ENCODE data around the gene CHRFAM7A.
"Not testable (repeated sequence)": the region's sequence is repeated elsewhere in the genome, so short reads cannot be mapped to it uniquely, and the experiment has no call there.

The CHRFAM7A gene

DNA sequence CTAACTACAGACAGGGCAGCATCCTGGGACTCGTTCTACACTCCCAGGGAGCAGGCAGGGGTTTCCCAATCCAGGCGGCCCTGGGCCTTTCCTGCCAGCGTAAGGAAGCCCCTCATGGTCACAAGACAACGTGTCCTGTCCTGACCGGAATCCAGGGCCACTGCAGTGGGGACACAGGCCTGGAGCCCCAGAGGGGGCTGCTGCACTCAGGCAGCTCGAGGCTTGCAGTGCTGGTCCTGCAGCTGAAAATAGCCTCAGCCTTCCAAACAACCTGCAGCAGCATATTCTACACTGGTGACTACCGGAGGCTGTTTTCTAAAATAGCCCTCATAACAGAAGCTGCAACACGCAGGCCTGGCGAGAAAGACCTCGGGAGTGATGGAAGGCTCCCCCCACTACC lies 18.5 kb downstream of the CHRFAM7A start:
- H3K4me3 ChIP-seq (ENCODE audit: low read depth in 1 of 2, low read length in 2 of 2); H3K4me1 ChIP-seq (ENCODE audit: insufficient read depth, low read length); H3K36me3 ChIP-seq (ENCODE audit: insufficient read depth, low read length); H3K9me3 ChIP-seq (ENCODE audit: low read length); H3K27ac ChIP-seq (ENCODE audit: low read depth, low read length); H3K9ac ChIP-seq (ENCODE audit: low read length); H3K27me3 ChIP-seq (ENCODE audit: control insufficient read depth in 1 of 2, insufficient read depth in 2 of 2, low read length in 2 of 2): not testable (repeated sequence)

DNA sequence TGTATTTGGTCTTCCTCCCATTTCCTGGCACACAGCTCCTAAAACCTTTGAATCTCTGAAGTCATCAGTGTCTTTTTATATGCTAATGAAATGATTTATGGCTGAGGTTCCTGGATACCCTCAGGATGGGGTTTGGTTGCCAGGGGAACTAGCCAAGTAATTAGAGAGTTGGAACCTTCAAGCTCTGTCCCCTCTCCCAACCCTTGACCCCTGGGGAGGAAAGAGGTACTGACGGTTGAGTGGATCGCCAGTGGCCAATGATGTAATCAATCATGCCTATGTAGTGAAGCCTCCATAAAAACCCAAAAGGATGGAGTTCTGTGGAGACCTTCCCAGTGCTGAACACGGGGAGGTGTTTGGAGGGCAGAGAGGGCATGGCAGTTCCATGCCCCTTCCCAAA lies 25.1 kb downstream of the CHRFAM7A start:
- not testable (repeated sequence) for H3K27ac ChIP-seq (ENCODE audit: low read depth, low read length)

DNA sequence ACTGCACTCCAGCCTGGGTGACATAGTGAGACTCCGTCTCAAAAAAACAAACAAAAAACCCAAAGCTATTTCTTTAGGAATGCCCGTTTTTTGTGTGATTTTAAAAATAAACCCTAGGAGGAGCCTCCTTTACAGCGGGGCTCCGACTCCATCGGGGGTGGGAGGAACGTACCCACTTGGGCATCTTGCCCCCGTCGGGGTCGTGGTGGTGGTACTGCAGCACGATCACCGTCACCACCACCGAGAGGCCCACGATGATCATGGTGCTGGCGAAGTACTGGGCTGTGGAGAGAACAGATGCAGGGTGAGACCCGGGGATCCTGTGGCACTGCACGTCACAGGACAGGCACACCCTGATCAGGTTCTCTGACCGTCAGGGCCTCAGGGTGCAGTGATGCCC lies 26.1 kb downstream of the CHRFAM7A start:
- H3K9ac ChIP-seq (ENCODE audit: low read length); H3K27me3 ChIP-seq (ENCODE audit: control insufficient read depth in 1 of 2, insufficient read depth in 2 of 2, low read length in 2 of 2); H3K36me3 ChIP-seq (ENCODE audit: insufficient read depth, low read length); H3K4me1 ChIP-seq (ENCODE audit: insufficient read depth, low read length); H3K27ac ChIP-seq (ENCODE audit: low read depth, low read length); H3K9me3 ChIP-seq (ENCODE audit: low read length); H3K4me3 ChIP-seq (ENCODE audit: low read depth in 1 of 2, low read length in 2 of 2): not testable (repeated sequence)

More for the DNA sequence above, 25.1 kb downstream of the CHRFAM7A start:
- not testable (repeated sequence) for H3K36me3 ChIP-seq (ENCODE audit: insufficient read depth, low read length); H3K4me3 ChIP-seq (ENCODE audit: low read depth in 1 of 2, low read length in 2 of 2); H3K4me1 ChIP-seq (ENCODE audit: insufficient read depth, low read length); H3K9ac ChIP-seq (ENCODE audit: low read length); H3K27me3 ChIP-seq (ENCODE audit: control insufficient read depth in 1 of 2, insufficient read depth in 2 of 2, low read length in 2 of 2); H3K9me3 ChIP-seq (ENCODE audit: low read length)

DNA sequence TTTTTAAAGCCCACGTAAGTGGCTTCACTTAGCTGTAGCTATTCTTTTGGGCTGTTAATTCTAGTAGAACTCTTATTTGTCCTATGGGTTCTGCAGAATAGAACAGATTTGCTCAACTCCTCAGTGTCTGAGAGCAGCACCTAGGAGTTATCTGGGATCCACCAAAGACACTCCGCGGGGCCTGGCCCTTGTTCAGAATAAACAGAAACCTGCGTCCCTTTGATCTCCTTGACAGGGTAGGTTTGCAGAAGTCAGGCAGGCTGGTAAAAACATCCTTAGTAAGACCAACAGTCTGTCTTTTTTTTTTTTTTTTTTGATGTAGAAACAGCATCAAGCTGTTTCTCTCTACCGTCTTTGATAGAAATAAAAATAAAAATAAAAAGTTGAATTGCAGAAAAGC lies 31.9 kb downstream of the CHRFAM7A start:
- H3K4me3 ChIP-seq (ENCODE audit: low read depth in 1 of 2, low read length in 2 of 2); H3K27ac ChIP-seq (ENCODE audit: low read depth, low read length); H3K9me3 ChIP-seq (ENCODE audit: low read length); H3K36me3 ChIP-seq (ENCODE audit: insufficient read depth, low read length); H3K27me3 ChIP-seq (ENCODE audit: control insufficient read depth in 1 of 2, insufficient read depth in 2 of 2, low read length in 2 of 2); H3K4me1 ChIP-seq (ENCODE audit: insufficient read depth, low read length); H3K9ac ChIP-seq (ENCODE audit: low read length): not testable (repeated sequence)

DNA sequence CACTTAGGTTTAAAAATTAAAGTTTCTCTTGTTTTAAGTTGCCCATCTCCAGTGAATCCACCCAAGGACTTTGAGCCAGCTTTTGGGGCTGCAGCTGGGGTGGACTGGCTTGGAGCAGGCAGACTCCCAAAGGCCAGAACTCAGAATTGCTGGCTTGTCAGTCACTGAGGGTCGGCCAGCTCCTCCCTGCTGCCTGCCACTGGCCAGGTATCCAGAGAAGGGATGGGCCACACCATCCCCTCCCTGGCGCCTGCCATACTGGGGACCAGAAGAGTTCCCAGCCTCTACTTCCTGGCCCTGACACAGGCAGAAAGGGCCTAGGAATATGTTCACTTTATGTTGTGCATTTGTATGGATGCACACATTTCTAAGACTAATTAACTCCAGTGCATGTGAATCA lies 32.4 kb downstream of the CHRFAM7A start:
- H3K9me3 ChIP-seq (ENCODE audit: low read length); H3K4me3 ChIP-seq (ENCODE audit: low read depth in 1 of 2, low read length in 2 of 2); H3K27ac ChIP-seq (ENCODE audit: low read depth, low read length): not testable (repeated sequence)

DNA sequence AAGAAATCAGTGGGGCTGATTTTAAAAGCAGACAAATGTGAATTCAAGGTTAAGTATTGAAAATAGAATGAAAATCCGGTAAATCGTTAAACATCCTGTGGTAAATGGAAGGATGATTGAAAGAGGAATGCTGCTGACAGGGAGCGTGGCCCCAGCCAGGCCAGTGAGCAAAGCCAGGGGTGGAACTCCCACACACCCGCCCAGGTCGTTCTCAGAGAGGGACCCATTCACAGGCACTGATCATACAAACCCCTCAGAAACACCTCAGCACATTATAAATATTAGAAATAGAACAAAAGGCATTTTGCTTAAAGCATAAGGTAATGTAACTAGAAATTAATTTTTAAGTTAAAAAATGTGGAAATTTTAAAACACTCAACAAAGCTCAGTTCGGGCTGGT lies 38.3 kb downstream of the CHRFAM7A start:
- not testable (repeated sequence) for H3K4me3 ChIP-seq (ENCODE audit: low read depth in 1 of 2, low read length in 2 of 2); H3K27me3 ChIP-seq (ENCODE audit: control insufficient read depth in 1 of 2, insufficient read depth in 2 of 2, low read length in 2 of 2); H3K9me3 ChIP-seq (ENCODE audit: low read length); H3K9ac ChIP-seq (ENCODE audit: low read length); H3K4me1 ChIP-seq (ENCODE audit: insufficient read depth, low read length); H3K36me3 ChIP-seq (ENCODE audit: insufficient read depth, low read length); H3K27ac ChIP-seq (ENCODE audit: low read depth, low read length)

More for the DNA sequence above, 32.4 kb downstream of the CHRFAM7A start:
- H3K27me3 ChIP-seq (ENCODE audit: control insufficient read depth in 1 of 2, insufficient read depth in 2 of 2, low read length in 2 of 2); H3K36me3 ChIP-seq (ENCODE audit: insufficient read depth, low read length); H3K4me1 ChIP-seq (ENCODE audit: insufficient read depth, low read length); H3K9ac ChIP-seq (ENCODE audit: low read length): not testable (repeated sequence)

DNA sequence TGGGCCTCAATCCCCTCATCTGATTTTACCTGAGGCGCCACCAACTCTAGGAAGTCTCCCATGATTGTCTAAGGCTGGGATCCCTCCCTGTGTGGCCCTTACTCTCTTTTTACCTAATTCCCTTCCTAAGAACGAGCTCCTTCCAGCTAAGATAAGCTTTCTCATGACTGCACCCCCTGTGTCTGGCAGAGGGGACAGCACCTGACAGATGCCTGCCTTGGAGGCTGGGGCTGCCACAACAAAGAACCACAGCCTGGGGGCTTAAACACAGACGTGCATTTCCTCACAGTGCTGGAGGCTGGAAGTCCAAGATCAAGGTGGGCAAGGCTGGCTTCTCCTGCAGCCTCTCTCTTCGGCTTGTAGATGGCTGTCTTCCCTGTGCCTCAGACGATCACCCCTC lies 43.5 kb downstream of the CHRFAM7A start:
- not testable (repeated sequence) for H3K36me3 ChIP-seq (ENCODE audit: insufficient read depth, low read length); H3K9ac ChIP-seq (ENCODE audit: low read length); H3K27ac ChIP-seq (ENCODE audit: low read depth, low read length); H3K27me3 ChIP-seq (ENCODE audit: control insufficient read depth in 1 of 2, insufficient read depth in 2 of 2, low read length in 2 of 2); H3K4me3 ChIP-seq (ENCODE audit: low read depth in 1 of 2, low read length in 2 of 2); H3K9me3 ChIP-seq (ENCODE audit: low read length); H3K4me1 ChIP-seq (ENCODE audit: insufficient read depth, low read length)

DNA sequence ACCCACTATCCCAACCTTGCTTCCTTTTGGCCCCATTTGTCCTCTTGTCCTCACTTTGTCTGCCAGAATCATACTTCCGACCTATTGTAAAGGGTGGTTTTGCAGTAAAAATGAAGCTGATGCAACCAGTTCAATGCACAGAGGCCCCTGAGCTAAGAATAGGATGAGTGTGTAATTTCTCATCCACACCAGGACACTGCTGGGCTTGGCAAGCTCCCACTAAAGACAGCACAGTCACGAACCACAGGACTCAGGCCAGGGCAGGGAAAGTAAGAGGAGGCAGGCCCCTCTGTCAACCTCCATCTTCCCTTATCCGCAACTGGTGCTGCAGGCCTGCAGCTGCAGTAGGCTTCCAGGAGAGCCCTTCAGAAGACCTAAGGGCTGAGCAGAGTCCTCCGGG lies 56.8 kb downstream of the CHRFAM7A start:
- H3K9me3 ChIP-seq (ENCODE audit: low read length); H3K4me1 ChIP-seq (ENCODE audit: insufficient read depth, low read length); H3K36me3 ChIP-seq (ENCODE audit: insufficient read depth, low read length); H3K4me3 ChIP-seq (ENCODE audit: low read depth in 1 of 2, low read length in 2 of 2); H3K27me3 ChIP-seq (ENCODE audit: control insufficient read depth in 1 of 2, insufficient read depth in 2 of 2, low read length in 2 of 2); H3K9ac ChIP-seq (ENCODE audit: low read length); H3K27ac ChIP-seq (ENCODE audit: low read depth, low read length): not testable (repeated sequence)

DNA sequence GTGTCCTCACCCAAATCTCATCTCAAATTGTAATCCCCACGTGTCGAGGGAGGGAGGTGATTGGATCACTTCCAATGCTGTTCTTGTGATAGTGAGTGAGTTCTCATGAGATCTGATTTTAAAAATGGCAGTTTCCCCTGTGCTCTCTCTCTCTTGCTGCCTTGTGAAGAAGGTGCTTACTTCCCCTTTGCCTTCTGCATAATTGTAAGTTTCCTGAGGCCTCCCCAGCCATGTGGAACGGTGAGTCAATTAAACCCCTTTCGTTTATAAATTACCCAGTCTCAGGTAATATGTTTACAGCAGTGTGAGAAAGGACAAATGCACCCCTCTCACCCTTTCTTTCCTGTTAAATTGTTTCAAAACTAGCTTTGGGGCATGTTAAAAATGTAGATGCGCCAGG lies 59.2 kb downstream of the CHRFAM7A start:
- H3K27ac ChIP-seq (ENCODE audit: low read depth, low read length); H3K4me3 ChIP-seq (ENCODE audit: low read depth in 1 of 2, low read length in 2 of 2); H3K36me3 ChIP-seq (ENCODE audit: insufficient read depth, low read length); H3K27me3 ChIP-seq (ENCODE audit: control insufficient read depth in 1 of 2, insufficient read depth in 2 of 2, low read length in 2 of 2); H3K4me1 ChIP-seq (ENCODE audit: insufficient read depth, low read length); H3K9ac ChIP-seq (ENCODE audit: low read length); H3K9me3 ChIP-seq (ENCODE audit: low read length): not testable (repeated sequence)

DNA sequence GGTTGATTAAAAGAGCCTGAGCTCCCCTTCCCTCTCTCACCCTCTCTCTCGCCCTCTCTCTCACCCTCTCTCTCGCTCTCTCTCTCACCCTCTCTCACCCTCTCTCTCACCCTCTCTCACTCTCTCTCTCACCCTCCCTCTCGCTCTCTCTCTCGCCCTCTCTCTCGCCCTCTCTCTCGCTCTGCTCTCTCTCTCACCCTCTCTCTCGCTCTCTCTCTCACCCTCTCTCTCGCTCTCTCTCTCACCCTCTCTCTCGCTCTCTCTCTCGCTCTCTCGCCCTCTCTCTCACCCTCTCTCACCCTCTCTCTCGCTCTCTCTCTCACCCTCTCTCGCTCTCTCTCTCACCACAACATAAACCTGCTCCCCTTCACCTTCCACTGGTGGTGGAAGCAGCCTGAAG lies 67.2 kb downstream of the CHRFAM7A start:
- H3K4me3 ChIP-seq (ENCODE audit: low read depth in 1 of 2, low read length in 2 of 2); H3K27ac ChIP-seq (ENCODE audit: low read depth, low read length); H3K9me3 ChIP-seq (ENCODE audit: low read length); H3K27me3 ChIP-seq (ENCODE audit: control insufficient read depth in 1 of 2, insufficient read depth in 2 of 2, low read length in 2 of 2); H3K9ac ChIP-seq (ENCODE audit: low read length); H3K36me3 ChIP-seq (ENCODE audit: insufficient read depth, low read length); H3K4me1 ChIP-seq (ENCODE audit: insufficient read depth, low read length): not testable (repeated sequence)

DNA sequence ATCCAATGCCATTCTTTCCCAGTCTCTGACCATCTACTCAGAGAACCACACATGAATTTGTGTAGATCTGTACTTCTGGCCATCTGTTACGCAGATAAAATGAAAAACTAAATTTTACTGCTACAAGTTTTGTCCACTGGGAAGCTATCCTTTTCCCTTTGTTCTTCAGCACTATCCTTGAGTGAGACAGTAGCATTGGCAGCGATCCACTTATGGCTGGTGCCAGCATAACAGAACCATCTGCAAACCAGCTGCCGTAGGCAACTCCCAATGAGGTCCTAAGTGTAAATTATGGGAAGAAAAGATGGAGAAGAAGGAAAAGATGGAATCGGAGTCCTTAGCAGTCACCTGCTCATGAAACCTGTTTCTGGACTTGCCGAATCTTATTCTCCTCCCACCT lies 72.3 kb downstream of the CHRFAM7A start:
- H3K4me1 ChIP-seq (ENCODE audit: insufficient read depth, low read length); H3K27me3 ChIP-seq (ENCODE audit: control insufficient read depth in 1 of 2, insufficient read depth in 2 of 2, low read length in 2 of 2); H3K36me3 ChIP-seq (ENCODE audit: insufficient read depth, low read length); H3K9ac ChIP-seq (ENCODE audit: low read length); H3K9me3 ChIP-seq (ENCODE audit: low read length); H3K4me3 ChIP-seq (ENCODE audit: low read depth in 1 of 2, low read length in 2 of 2); H3K27ac ChIP-seq (ENCODE audit: low read depth, low read length): not testable (repeated sequence)

DNA sequence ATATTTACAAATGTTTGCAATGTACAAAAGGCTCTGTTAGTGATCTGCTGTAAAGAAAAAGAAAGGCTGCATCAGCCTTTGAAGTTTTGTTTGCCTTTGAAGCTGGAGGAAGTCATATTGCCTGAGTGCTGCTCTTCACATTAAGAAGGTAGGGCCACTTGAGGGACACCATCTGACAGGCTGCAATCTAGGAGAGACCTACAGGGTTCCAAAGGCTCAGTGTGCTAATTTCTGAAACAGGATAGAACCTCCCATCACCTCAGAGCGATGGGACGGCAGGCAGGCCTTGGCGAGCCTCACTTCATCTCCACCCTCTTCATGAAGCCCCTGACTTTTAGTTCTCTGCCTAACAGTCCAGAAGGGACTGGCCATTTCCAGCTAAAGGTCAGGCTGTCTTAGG lies 77.6 kb downstream of the CHRFAM7A start:
- not testable (repeated sequence) for H3K4me1 ChIP-seq (ENCODE audit: insufficient read depth, low read length); H3K27me3 ChIP-seq (ENCODE audit: control insufficient read depth in 1 of 2, insufficient read depth in 2 of 2, low read length in 2 of 2); H3K4me3 ChIP-seq (ENCODE audit: low read depth in 1 of 2, low read length in 2 of 2); H3K9ac ChIP-seq (ENCODE audit: low read length); H3K27ac ChIP-seq (ENCODE audit: low read depth, low read length); H3K9me3 ChIP-seq (ENCODE audit: low read length); H3K36me3 ChIP-seq (ENCODE audit: insufficient read depth, low read length)

DNA sequence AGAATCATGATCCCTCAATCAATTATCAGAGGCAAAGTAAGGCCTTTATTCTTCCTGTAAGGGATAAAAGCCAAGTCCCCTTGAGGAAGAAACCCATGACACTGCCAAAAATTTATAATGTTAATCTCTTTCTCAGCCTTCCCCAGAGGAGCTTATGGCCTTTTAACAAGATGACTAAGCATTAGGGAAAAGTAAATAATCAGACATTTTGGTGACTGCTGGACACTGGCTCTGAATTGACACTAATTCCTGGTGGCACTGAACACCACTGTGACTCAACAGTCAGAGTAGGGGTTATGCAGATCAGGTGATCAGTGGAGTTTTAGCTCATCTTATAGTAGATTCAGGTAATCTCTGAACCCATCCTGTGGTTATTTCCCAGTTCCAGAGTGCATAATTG lies 82.8 kb downstream of the CHRFAM7A start:
- H3K27ac ChIP-seq (ENCODE audit: low read depth, low read length); H3K27me3 ChIP-seq (ENCODE audit: control insufficient read depth in 1 of 2, insufficient read depth in 2 of 2, low read length in 2 of 2); H3K9ac ChIP-seq (ENCODE audit: low read length); H3K9me3 ChIP-seq (ENCODE audit: low read length); H3K4me3 ChIP-seq (ENCODE audit: low read depth in 1 of 2, low read length in 2 of 2); H3K36me3 ChIP-seq (ENCODE audit: insufficient read depth, low read length); H3K4me1 ChIP-seq (ENCODE audit: insufficient read depth, low read length): not testable (repeated sequence)
